ENCODE measurements around the gene MROH2A. TPM values are rescaled to one million over a fixed set of nuclear protein-coding genes. Genes with fewer than 3 reads are reported as not detected.

MROH2A gene
- total RNA-seq, 1 donor from 2014 or later = 0.31 TPM

GRCh38 chr2:233779722-233780121 lies 1.6 kb downstream of the MROH2A start:
- no peaks in the 10 kb centered on the region for H3K4me1 Mint-ChIP-seq (ENCODE audit: unreplicated experiment)
- no peak for DNase-seq (ENCODE audit: low spot score)
- no peak overlapping the region for H3K4me3 Mint-ChIP-seq (ENCODE audit: unreplicated experiment)
- no peaks in the 10 kb centered on the region for H3K9me3 Mint-ChIP-seq (ENCODE audit: unreplicated experiment)
- no peak for TF ChIP-seq CTCF (IDR thresholded peaks at IDR 0.05; ENCODE audit: unreplicated experiment)
- H3K27ac Mint-ChIP-seq (ENCODE audit: unreplicated experiment) = no peak overlapping the region
- no peaks in the 10 kb centered on the region for H3K27me3 Mint-ChIP-seq (ENCODE audit: unreplicated experiment)
- H3K36me3 Mint-ChIP-seq (ENCODE audit: low read depth, unreplicated experiment) = no peaks in the 10 kb centered on the region

- Mint-ChIP-seq H3K4me3 (ENCODE audit: unreplicated experiment) (no peak overlapping the region), H3K36me3 (ENCODE audit: low read depth, unreplicated experiment) (no peaks in the 10 kb centered on the region), H3K9me3 (ENCODE audit: unreplicated experiment) (no peaks in the 10 kb centered on the region), H3K27me3 (ENCODE audit: unreplicated experiment) (no peaks in the 10 kb centered on the region), H3K4me1 (ENCODE audit: unreplicated experiment) (no peaks in the 10 kb centered on the region), H3K27ac (ENCODE audit: unreplicated experiment) (no peak overlapping the region)
- DNase-seq (ENCODE audit: low spot score) = no peak
- no peak for TF ChIP-seq CTCF (IDR thresholded peaks at IDR 0.05; ENCODE audit: unreplicated experiment)
These were observed 2.6 kb downstream of the MROH2A start for GRCh38 chr2:233780771-233781170.

GRCh38 chr2:233789554-233789953 lies 11.4 kb downstream of the MROH2A start:
- TF ChIP-seq CTCF (IDR thresholded peaks at IDR 0.05; ENCODE audit: unreplicated experiment) = no peak
- no peak for DNase-seq (ENCODE audit: low spot score)
- H3K36me3 Mint-ChIP-seq (ENCODE audit: low read depth, unreplicated experiment) = peaks cover 17% of the 10 kb centered on the region
- no peaks in the 10 kb centered on the region for H3K9me3 Mint-ChIP-seq (ENCODE audit: unreplicated experiment)
- H3K4me3 Mint-ChIP-seq (ENCODE audit: unreplicated experiment) = peak overlapping the region; percentile 13
- H3K27me3 Mint-ChIP-seq (ENCODE audit: unreplicated experiment) = peaks cover 8% of the 10 kb centered on the region
- no peaks in the 10 kb centered on the region for H3K4me1 Mint-ChIP-seq (ENCODE audit: unreplicated experiment)
- no peak overlapping the region for H3K27ac Mint-ChIP-seq (ENCODE audit: unreplicated experiment)

GRCh38 chr2:233791151-233791882 lies 13.2 kb downstream of the MROH2A start:
- Mint-ChIP-seq H3K9me3 (ENCODE audit: unreplicated experiment) (no peaks in the 10 kb centered on the region), H3K27me3 (ENCODE audit: unreplicated experiment) (peaks cover 12% of the 10 kb centered on the region), H3K27ac (ENCODE audit: unreplicated experiment) (no peak overlapping the region), H3K4me3 (ENCODE audit: unreplicated experiment) (no peak overlapping the region), H3K36me3 (ENCODE audit: low read depth, unreplicated experiment) (peaks cover 17% of the 10 kb centered on the region), H3K4me1 (ENCODE audit: unreplicated experiment) (no peaks in the 10 kb centered on the region)
- no peak for DNase-seq (ENCODE audit: low spot score)
- no peak for TF ChIP-seq CTCF (IDR thresholded peaks at IDR 0.05; ENCODE audit: unreplicated experiment)

GRCh38 chr2:233791883-233792329 lies 13.8 kb downstream of the MROH2A start:
- H3K27me3 Mint-ChIP-seq (ENCODE audit: unreplicated experiment) = peaks cover 12% of the 10 kb centered on the region
- H3K27ac Mint-ChIP-seq (ENCODE audit: unreplicated experiment) = no peak overlapping the region
- H3K9me3 Mint-ChIP-seq (ENCODE audit: unreplicated experiment) = no peaks in the 10 kb centered on the region
- H3K4me1 Mint-ChIP-seq (ENCODE audit: unreplicated experiment) = no peaks in the 10 kb centered on the region
- no peak overlapping the region for H3K4me3 Mint-ChIP-seq (ENCODE audit: unreplicated experiment)
- H3K36me3 Mint-ChIP-seq (ENCODE audit: low read depth, unreplicated experiment) = peaks cover 17% of the 10 kb centered on the region
- DNase-seq (ENCODE audit: low spot score) = no peak
- TF ChIP-seq CTCF (IDR thresholded peaks at IDR 0.05; ENCODE audit: unreplicated experiment) = no peak

Measured in endothelial cell (in vitro differentiated cells).